HG03469 (cell line): Measurements from ENCODE around the gene USP21.

Experiments
- ATAC-seq: cut with Tn5 transposase; IDR thresholded peaks from one replicate; pipeline ENCODE4 v1.9.1; 2021; ENCODE audit warnings: mild to moderate bottlenecking, moderate library complexity, moderate number of reproducible peaks; ENCODE audit not compliant: unreplicated experiment

USP21 gene

GRCh38 chr1:161214369-161214768 lies 55.1 kb downstream of the USP21 start:
- ATAC-seq: no peak

GRCh38 chr1:161215076-161215475 lies 55.8 kb downstream of the USP21 start, which contains the start of gene FCER1G:
TSS of gene FCER1G (plus strand) at chr1:161215295. CDS start at chr1:161215322, 27 bp downstream.
- no peak for ATAC-seq
